AG09319 (cell line): ENCODE data around the gene TIMM50.

Source experiments
- DNase-seq: peaks from one replicate; pipeline ENCODE4 v3.0.0-alpha.2; 2010; ENCODE audit warnings: low read depth; ENCODE audit errors: extremely low read depth
- CTCF ChIP-seq: IDR thresholded peaks from 2 replicates; pipeline ENCODE4 v1.5.1; 2011; ENCODE audit warnings: low read depth, mild to moderate bottlenecking, inconsistent platforms, low read length, moderate library complexity

TIMM50 gene

DNA sequence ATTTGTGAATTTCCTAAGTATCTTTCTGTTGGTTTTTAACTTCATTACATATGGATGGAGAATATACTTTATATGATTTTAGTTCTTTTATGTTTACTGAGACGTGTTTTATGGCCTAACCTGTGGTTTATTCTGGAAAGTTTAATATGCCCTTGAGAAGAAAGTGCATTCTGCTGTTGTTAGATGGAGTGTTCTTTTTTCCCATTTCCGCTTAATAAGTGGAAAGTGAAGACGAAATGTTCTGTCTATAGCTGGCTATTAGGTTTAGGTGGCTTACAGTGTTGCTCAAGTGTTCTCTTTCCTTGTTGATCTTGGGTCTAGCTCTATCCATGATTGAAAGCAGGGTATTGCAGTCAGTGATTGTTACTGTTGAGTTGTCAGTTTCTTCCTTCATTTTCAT lies 17.2 kb upstream of the TIMM50 start:
- DNase-seq: no peak
- TF ChIP-seq CTCF: no peak

GRCh38 chr19:39465956-39466747 lies 14.5 kb upstream of the TIMM50 start:
- TF ChIP-seq CTCF: no peak
- no peak for DNase-seq

GRCh38 chr19:39467941-39468340 lies 12.7 kb upstream of the TIMM50 start:
- DNase-seq: no peak
- TF ChIP-seq CTCF: no peak

DNA sequence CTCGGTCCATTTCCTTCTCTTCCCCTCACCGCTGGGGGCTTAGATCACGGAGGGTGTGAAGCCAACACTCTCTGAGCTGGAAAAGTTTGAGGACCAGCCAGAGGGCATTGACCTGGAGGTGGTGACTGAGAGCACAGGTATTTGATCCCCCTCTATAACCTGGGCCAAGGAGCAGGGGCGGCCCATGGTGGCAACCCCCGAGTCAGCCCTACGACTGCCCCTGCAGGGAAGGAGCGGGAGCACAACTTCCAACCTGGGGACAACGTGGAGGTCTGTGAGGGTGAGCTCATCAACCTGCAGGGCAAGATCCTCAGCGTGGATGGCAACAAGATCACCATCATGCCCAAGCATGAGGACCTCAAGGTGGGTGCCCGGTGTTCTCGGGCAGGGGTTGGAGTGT lies 11.6 kb upstream of the TIMM50 start:
- DNase-seq: no peak
- TF ChIP-seq CTCF: no peak

- TF ChIP-seq CTCF: no peak
- no peak for DNase-seq
Measured at GRCh38 chr19:39469567-39469966, 11.1 kb upstream of the TIMM50 start.

DNA sequence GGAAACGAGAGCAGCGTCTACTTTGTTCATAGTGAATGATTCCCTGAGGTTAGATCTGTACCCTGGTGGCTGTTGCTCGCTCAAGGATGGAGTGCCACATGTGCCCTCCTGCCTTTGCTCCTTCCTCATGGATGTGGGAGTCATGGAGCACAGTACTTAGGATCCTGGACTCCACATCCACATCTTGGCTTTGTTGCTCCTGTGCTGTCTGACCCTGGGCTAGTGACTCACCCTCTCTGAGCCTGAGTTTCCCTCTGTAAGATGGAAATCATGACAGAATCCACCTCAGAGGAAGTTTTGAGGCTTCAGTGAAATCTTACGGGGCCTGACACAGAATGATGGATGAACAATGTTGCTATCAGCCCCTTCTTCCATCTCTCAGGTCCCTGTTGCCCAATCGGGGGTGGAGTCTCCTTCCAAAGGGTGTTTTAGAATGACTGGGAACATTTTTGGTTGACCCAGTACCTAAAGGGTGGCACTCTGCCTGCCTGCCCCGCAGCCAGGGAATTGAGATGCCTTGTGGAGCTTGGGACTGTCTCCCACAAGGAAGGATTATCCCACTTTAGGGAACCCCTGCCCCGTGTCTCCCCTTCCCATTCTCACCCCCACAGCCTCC lies 9.8 kb upstream of the TIMM50 start:
- TF ChIP-seq CTCF: no peak

DNA sequence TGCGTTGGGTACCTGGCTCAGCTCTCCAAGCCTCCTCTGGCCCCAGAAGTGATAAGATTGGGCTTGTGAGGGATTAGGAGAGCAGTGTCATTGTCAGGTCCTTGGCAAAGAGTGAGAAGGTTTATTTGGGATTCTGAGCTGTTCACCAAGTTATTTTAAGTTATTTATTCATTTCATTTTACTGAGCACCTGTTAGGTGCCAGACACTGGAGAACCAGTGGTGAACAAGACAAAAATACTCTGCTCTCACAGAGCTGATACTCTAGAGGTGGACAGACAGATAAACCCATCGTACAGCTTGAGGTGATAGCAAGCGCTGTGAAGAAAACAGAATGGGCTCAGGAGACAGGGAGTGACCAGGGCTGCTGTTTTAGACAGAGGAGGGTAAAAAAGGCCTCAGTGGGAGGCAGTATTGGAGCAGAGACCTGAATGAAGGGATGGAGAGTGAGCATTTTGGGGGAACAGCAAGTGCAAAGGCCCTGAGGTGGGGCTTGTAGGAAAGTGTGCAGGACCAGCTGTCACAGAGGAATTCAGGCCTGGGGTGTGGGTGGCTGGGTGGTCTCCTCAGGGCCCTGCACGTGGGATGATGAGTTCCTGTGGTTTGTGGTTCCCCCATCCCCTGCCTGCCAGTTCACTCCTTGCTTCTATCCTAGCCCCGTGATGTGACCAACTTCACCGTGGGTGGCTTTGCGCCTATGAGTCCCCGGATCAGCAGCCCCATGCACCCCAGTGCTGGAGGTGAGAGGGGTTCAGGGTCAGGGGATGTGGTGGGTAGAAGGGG lies 8.7 kb upstream of the TIMM50 start:
- no peak for DNase-seq
- TF ChIP-seq CTCF: no peak

More for the DNA sequence above, 9.8 kb upstream of the TIMM50 start:
- no peak for DNase-seq
